ENCODE results near the gene TIMM17B.
A peak's percentile ranks its signal among the peaks of the same experiment; 100 is the strongest.

The TIMM17B gene

GRCh38 chrX:48918643-48919340, 21.2 kb upstream of the TIMM17B start, which contains the start of gene PIM2:
TSS of gene PIM2 (minus strand) at chrX:48919024. CDS start at chrX:48918834, 190 bp downstream.
- peak; percentile 94 for DNase-seq

GRCh38 chrX:48918301-48918642, 20.7 kb upstream of the TIMM17B start:
- DNase-seq = no peak

DNA sequence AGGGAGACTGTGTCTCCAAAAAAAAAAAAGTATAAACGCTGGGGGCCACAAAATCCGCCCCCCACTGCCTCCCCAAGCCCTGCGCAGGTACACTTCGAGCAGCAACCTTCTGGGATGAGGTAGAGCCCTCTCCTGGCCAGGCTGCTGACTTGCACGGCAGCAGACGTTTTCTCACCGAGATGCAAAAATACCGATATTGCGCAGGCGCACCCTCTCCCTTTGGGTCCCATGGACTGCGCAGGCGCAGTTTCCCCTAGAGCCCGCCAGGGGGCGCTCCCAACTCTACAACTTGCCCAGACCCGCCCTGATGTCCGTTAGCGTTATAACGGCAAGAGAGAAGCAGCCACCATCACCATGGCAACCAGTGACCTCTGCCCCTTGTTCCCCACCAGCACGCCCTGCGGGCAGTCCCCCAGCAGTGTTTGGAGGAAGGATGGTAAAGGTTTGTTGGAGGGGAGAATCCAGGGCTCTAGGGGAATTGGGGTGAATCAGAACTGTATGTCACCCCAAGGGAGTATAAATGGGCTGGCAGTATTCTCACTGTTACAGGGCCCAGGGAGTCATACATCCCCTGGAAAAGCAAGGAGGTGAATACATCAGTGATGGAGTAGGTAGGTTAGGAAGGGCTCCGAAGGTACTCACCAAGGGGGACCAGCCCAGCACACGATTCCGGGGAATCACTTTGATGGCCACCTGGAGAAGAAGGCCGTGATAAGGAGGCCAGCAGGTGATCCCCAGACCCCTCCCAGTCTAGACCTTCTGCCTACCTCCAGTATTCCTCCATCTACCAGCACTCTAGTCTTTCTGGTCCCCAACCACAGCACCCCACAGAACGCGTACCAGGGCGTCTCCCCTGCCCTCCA, 19.8 kb upstream of the TIMM17B start:
- DNase-seq = peak; percentile 66

GRCh38 chrX:48914593-48915493, 17.3 kb upstream of the TIMM17B start:
- DNase-seq = no peak

DNA sequence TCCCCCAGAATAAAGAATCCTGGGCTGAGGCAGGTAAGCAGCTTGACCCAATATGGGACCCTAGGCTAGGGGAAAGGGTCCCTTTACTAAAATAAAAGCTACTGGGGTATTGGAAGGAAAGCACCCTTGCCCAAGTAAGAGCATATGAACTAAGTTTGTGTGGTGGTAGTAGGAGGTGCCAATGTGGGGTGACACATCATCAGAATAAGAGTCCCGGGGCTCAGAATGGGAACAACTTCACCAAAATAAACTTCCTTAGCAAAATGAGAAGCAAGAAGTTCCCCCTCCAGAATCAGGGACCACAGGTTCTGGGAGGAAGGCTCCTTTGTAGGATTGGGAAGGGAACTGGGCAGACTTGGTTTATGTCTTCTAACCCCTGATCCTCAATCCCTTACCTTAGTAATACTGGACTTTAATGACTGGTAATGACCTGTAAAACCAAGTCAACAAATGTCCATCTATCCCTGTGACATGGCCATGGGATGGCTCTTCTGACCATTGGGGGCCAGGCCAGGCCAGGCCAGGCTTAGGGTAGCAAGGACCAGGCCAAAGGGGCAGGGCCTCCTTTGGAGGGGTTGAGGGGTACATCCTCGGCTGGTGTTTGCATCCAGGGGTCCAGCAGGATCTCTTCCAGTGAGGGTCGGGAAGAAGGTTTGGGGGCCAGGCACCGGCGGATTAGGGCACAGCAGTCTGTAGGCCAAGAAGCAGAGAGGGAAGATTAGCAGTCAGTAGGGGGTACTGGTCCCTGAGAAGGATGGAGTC, 16.2 kb upstream of the TIMM17B start:
- no peak for DNase-seq

DNA sequence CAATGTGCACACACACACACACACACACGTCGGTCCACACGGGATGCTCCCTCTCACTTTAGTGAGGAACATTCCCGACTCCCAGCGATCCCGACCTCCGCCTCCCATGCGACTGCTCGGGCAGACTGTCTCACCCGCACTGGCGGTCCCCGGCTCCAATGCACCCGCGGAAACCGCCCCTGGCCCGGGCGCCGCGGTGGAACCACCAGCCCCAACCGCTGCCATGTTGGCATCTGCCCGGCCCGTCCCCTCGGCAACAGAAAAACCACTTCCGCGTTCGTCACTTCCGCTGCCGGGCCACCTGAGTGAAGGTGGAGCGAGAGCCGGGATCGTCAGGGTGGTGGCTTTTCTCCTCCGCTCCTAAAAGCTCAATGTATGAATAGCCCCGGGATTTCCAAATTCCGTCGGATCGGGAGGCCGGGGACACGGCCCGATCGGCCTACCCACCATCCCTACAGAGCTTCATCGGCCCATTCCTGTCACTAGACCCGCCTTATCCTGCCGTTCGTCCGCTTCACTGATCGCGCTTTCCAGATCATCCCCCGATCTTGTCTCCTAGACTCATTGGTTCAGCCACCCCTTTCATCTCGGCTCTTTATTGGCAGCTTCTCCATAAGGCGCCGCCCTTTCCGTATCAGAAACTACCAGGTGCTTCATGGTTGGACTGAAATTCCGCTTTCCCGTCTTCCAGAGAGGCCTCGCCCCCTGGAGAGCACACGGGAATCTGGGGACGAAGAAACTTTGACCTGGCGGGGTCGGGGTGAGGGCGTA, 14.0 kb upstream of the TIMM17B start, which contains the start of gene SLC35A2:
TSS of gene SLC35A2 (minus strand) at position 235 of the 771 bp plus-strand sequence. CDS start at position 225, 10 bp downstream.
- peak; percentile 69 for DNase-seq

DNA sequence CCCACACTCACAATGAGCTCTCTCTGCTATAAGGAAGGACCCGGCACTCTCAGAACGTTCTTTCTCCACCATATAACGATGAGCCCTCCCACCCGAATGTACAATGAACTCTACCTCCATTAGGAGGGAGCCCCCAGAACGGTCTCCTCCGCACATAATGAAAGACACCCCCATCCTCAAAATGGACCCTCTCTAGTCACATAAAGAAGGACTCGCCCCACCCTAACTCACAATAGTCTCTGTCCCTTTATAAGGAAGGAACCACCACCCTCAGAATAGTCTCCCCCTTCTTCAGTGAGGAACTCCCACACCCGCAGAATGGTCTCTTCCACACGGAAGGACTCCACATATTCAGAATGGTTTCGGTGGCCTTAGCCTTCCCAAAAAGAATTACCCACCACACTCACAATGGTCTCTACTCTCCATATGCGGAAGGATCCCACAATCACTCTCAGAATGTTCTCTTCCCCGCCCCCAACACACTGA, 13.4 kb upstream of the TIMM17B start:
- no peak for DNase-seq

- no peak for DNase-seq
These were observed 12.2 kb upstream of the TIMM17B start for GRCh38 chrX:48909703-48910294.

GRCh38 chrX:48908600-48908999, 11.0 kb upstream of the TIMM17B start:
- DNase-seq = no peak

DNA sequence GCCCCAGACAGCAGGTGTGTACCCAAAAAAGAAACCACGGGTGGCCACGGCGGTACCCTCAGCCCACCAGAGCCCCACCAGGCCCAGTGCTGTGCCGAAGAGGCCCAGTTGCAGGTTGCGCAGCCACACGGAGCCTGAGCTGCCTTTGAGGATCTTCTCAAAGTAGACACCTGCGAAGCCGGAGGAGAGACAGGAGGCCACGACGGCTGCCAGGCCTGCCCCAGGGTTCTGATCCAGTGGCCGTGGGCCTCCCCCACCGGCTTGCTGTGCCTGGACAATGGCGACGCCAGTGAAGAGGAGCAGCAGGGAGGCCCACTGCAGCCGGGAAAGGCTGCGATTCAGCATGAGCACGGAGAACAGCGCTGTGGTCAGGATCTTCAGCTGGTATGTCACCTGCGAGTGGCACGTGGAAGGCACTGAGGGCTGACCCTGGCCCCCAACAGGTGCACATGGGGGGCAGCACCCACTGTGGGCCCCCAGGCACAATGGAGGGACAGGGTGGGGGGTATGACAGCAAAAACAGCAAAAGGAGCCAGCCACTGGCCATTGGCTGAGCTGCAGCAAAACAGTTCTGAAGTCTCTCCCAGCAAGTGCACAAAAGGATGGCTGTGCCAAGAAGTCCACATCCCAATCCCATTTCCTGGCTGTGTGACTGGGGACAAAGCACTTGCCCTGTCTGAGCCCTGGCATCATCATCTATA, 7.7 kb upstream of the TIMM17B start:
- DNase-seq = no peak

DNA sequence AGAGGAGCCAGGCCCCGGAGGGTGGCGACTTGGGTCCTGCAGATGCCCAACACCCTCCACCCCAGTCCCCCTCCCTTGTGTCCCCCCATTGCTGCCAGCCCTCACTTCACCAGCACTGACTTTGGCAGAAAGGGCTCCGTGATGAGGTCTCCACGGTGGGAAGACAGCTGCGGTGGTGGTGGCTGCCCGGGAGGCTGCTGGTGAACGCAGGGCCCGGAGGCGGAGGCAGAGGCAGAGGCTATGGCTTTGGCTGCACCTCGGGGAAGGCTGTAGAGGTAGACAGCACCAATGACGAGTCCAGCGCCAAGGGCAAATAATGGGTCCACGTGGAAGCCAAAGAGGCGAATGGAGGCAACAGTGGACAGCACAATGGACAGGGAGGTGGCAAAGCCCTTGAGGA, 7.1 kb upstream of the TIMM17B start:
- no peak for DNase-seq

DNA sequence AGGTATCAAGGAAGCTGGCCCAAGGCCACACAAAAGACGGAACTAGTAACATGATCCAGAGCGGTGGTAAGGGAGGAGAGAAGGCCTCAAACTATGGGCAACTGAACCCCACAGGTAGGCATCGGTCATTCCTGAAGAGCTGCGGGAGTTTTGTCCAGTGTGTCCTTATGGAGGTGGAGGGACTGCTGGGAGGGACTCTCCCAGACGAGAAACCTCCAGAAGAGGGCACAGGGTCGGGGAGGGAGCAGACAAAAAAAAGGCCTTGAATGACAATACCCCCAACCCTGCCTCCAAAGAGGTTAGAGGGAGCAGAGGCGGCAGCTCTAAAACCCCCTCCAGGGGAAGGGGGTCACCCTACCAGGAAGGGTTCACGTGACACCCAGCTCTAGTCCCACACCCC, 6.6 kb upstream of the TIMM17B start:
- no peak for DNase-seq

DNA sequence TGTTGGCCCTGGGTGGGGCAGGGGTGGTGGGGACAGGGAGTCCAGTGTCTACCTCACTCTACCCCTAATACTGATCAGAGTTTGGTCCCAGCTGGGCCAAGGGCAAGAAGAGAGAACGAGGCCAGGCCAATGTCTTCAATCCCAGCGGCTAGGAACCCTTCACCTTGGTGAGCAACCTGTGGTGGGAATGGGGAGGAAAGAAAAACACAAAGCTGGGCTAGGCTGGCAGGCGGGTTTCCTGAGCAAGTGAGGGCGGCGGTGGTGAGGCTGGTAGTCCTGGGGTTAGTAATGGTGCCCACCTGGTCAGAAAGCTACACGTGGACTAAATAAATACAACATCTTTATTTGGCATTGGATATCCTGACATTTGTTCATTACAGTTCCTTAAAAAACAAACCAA, 5.7 kb upstream of the TIMM17B start:
- no peak for DNase-seq

DNA sequence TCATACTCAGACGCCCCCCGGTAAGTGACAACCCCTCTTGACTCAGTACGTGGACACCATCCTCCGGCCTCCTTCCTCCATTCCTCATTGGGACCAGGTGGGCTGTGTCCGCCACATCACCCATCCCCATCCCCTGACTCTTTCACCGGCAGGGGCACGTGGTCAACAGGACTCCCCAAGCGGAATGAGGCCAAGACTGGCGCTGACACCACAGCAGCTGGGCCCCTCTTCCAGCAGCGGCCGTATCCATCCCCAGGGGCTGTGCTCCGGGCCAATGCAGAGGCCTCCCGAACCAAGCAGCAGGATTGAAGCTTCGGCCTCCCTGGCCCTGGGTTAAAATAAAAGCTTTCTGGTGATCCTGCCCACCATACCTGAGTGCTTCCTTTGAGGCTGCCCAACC, 5.2 kb upstream of the TIMM17B start:
- DNase-seq = no peak

DNA sequence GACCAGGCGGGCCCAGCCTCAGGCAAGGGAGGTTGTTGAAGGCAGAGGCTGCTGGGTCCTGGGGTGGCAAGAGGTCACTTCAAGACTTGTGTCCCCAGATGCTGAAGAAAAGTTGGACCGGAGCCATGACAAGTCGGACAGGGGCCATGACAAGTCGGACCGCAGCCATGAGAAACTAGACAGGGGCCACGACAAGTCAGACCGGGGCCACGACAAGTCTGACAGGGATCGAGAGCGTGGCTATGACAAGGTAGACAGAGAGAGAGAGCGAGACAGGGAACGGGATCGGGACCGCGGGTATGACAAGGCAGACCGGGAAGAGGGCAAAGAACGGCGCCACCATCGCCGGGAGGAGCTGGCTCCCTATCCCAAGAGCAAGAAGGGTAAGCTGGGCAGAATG, 4.6 kb upstream of the TIMM17B start:
- DNase-seq = no peak

- no peak for DNase-seq
These were observed 3.5 kb upstream of the TIMM17B start for GRCh38 chrX:48901069-48901468.

- DNase-seq = no peak
These were observed 1.5 kb upstream of the TIMM17B start for GRCh38 chrX:48899078-48899410.

DNA sequence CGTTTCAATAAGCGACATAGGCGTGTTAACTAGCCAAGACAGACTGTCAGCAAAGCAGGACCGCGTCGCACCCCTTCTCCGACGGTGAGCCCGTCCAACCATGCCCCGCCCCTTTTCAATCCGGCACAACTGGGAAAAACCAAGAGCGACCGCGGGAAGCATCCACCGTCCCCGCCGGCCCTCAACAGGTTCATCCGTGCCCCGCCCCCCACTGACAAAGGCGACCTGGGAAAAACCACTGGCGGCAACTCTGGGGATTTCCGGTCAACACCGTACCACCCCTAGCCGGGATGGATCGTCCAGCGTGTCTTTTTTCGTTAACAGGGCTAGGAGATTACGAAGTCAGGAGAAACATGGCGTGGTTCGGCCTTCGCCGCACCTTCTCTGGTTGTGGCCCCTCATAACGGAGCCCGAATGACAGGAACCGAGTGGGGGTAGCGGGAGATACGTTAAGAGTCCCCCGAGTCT, 377 bp downstream of the TIMM17B start:
- peak; percentile 44 for DNase-seq

- DNase-seq = no peak
These were observed 957 bp downstream of the TIMM17B start for GRCh38 chrX:48896611-48897011.

GRCh38 chrX:48894891-48895290, 2.7 kb downstream of the TIMM17B start:
- DNase-seq = no peak
